HG03039 (cell line): ENCODE data around the gene HTR2C.
"Not testable (repeated sequence)": the region's sequence is repeated elsewhere in the genome, so short reads cannot be mapped to it uniquely, and the experiment has no call there.

Source experiments
- ATAC-seq: cut with Tn5 transposase; IDR thresholded peaks from one replicate; pipeline ENCODE4 v1.9.1; 2021; ENCODE audit warnings: mild to moderate bottlenecking, moderate library complexity; ENCODE audit not compliant: unreplicated experiment

HTR2C gene

GRCh38 chrX:114710571-114710970, 126.7 kb downstream of the HTR2C start:
- no peak for ATAC-seq

GRCh38 chrX:114712466-114712865, 128.6 kb downstream of the HTR2C start:
- no peak for ATAC-seq

GRCh38 chrX:114715096-114715495, 131.2 kb downstream of the HTR2C start:
- ATAC-seq: no peak

GRCh38 chrX:114717921-114718320, 134.0 kb downstream of the HTR2C start:
- no peak for ATAC-seq

- no peak for ATAC-seq
Observed at GRCh38 chrX:114766541-114766940, 182.7 kb downstream of the HTR2C start.

- ATAC-seq: no peak
Observed at GRCh38 chrX:114774691-114775090, 190.8 kb downstream of the HTR2C start.

- no peak for ATAC-seq
Observed at GRCh38 chrX:114782925-114783324, 199.0 kb downstream of the HTR2C start.

- no peak for ATAC-seq
Observed at GRCh38 chrX:114787061-114787460, 203.2 kb downstream of the HTR2C start.

GRCh38 chrX:114797494-114797893, 213.6 kb downstream of the HTR2C start:
- no peak for ATAC-seq

- no peak for ATAC-seq
Observed at GRCh38 chrX:114798907-114799306, 215.0 kb downstream of the HTR2C start.

GRCh38 chrX:114800719-114801118, 216.8 kb downstream of the HTR2C start:
- ATAC-seq: no peak

- ATAC-seq: no peak
Observed at GRCh38 chrX:114819509-114819908, 235.6 kb downstream of the HTR2C start.

GRCh38 chrX:114841051-114841450, 257.2 kb downstream of the HTR2C start:
- no peak for ATAC-seq

- no peak for ATAC-seq
Observed at GRCh38 chrX:114842181-114842580, 258.3 kb downstream of the HTR2C start.

GRCh38 chrX:114889481-114889880, 305.6 kb downstream of the HTR2C start:
- ATAC-seq: no peak

- ATAC-seq: no peak
Observed at GRCh38 chrX:114903618-114904017, 319.7 kb downstream of the HTR2C start.

GRCh38 chrX:114905251-114905650, 321.4 kb downstream of the HTR2C start:
- ATAC-seq: no peak

GRCh38 chrX:114906984-114907510, 323.2 kb downstream of the HTR2C start:
- no peak for ATAC-seq

- no peak for ATAC-seq
Observed at GRCh38 chrX:114924423-114924822, 340.5 kb downstream of the HTR2C start.

GRCh38 chrX:114924856-114925255, 341.0 kb downstream of the HTR2C start:
- ATAC-seq: no peak

- ATAC-seq: no peak
Observed at GRCh38 chrX:114930227-114930626, 346.3 kb downstream of the HTR2C start.

GRCh38 chrX:114932550-114932949, 348.7 kb downstream of the HTR2C start:
- ATAC-seq: no peak

GRCh38 chrX:114933291-114933690, 349.4 kb downstream of the HTR2C start:
- ATAC-seq: not testable (repeated sequence)
